SK-N-SH (cell line): ENCODE measurements around the gene NKD1. TPM values are rescaled to one million over a fixed set of nuclear protein-coding genes. Genes with fewer than 3 reads are reported as not detected.

Experiments used
- CTCF ChIA-PET: fragments of 300-600, 350-600 bp; formaldehyde crosslinking; extraction: SDS; loops from one replicate; lab custom pipeline; 2021; lab: Yijun Ruan, JAX
- POLR2A ChIA-PET: fragments of 350-600 bp; sonication (Branson Sonifier 250); formaldehyde crosslinking; extraction: SDS; loops from one replicate; lab custom pipeline; 2020; ENCODE audit warnings: antibody characterized with exemption, inconsistent platforms; lab: Yijun Ruan, JAX
- DNase-seq: peaks from one replicate; pipeline ENCODE4 v3.0.0; 2012
- H2AFZ ChIP-seq: fragments of 200-600 bp; sonication (generic); 2 replicates; pipeline ENCODE4 v1.8.1; 2016; ENCODE audit warnings: antibody characterized with exemption, mild to moderate bottlenecking, low read depth
- H3F3A ChIP-seq: fragments of 200-600 bp; sonication (generic); replicated peaks from 2 replicates; pipeline ENCODE3; 2016; ENCODE audit warnings: antibody characterized with exemption, mild to moderate bottlenecking; ENCODE audit not compliant: insufficient read depth
- H3K27ac ChIP-seq, 2 experiments: fragments of 200-500 bp in 1 of 2; fragments of 200-600 bp in 1 of 2; sonication (Bioruptor generic) in 1 of 2; sonication (generic), shearing (Covaris generic) in 1 of 2; 2 replicates each; pipeline versions ENCODE4 v1.5.1 to v1.6.1; 2014 to 2016; ENCODE audit warnings: low read depth in 2 of 2, inconsistent platforms in 1 of 2, low read length in 1 of 2, mild to moderate bottlenecking in 1 of 2, mixed read lengths in 1 of 2
- H3K27me3 ChIP-seq: fragments of 200-600 bp; sonication (generic), shearing (Covaris generic); 2 replicates; pipeline ENCODE4 v1.6.1; 2016; ENCODE audit warnings: mixed run types; ENCODE audit not compliant: insufficient read depth
- H3K36me3 ChIP-seq, 2 experiments: fragments of 200-500 bp in 1 of 2; fragments of 200-600 bp in 1 of 2; sonication (Bioruptor generic) in 1 of 2; sonication (generic) in 1 of 2; replicated peaks in 1 of 2; 2 replicates each; pipeline versions ENCODE3 to v1.5.1; 2014 to 2016; ENCODE audit warnings: low read length in 1 of 2, mild to moderate bottlenecking in 1 of 2; ENCODE audit not compliant: insufficient read depth in 2 of 2, control insufficient read depth in 1 of 2
- H3K4me1 ChIP-seq, 2 experiments: fragments of 200-500 bp in 1 of 2; fragments of 200-600 bp in 1 of 2; sonication (Bioruptor generic) in 1 of 2; sonication (generic), shearing (Covaris generic) in 1 of 2; 2 replicates each; pipeline versions ENCODE4 v1.5.1 to v1.6.1; 2014 to 2016; ENCODE audit warnings: low read depth in 1 of 2, low read length in 1 of 2, mixed run types in 1 of 2; ENCODE audit not compliant: insufficient read depth in 2 of 2, control insufficient read depth in 1 of 2
- H3K4me2 ChIP-seq: fragments of 200-600 bp; sonication (generic), shearing (Covaris generic); 2 replicates; pipeline ENCODE4 v1.6.1; 2017; ENCODE audit warnings: mixed run types
- H3K4me3 ChIP-seq, 2 experiments: fragments of 200-500 bp in 1 of 2; fragments of 200-600 bp in 1 of 2; sonication (Bioruptor generic) in 1 of 2; sonication (generic), shearing (Covaris generic) in 1 of 2; 2 replicates each; pipeline versions ENCODE4 v1.5.1 to v1.8.1; 2014 to 2016; ENCODE audit warnings: low read depth in 2 of 2, inconsistent platforms in 1 of 2, low read length in 1 of 2, mild to moderate bottlenecking in 1 of 2, mixed read lengths in 1 of 2, moderate library complexity in 1 of 2
- H3K79me2 ChIP-seq: fragments of 200-600 bp; sonication (generic); 2 replicates; pipeline ENCODE4 v1.8.1; 2017; ENCODE audit warnings: mild to moderate bottlenecking; ENCODE audit not compliant: insufficient read depth
- H3K9ac ChIP-seq: fragments of 200-600 bp; sonication (generic); 2 replicates; pipeline ENCODE4 v1.6.1; 2017; ENCODE audit warnings: mixed run types
- H3K9me2 ChIP-seq: fragments of 200-600 bp; sonication (generic); 2 replicates; pipeline ENCODE4 v1.6.1; 2017; ENCODE audit warnings: mixed run types
- H3K9me3 ChIP-seq: fragments of 200-600 bp; sonication (generic); 2 replicates; pipeline ENCODE4 v1.6.1; 2017; ENCODE audit warnings: mixed run types, mild to moderate bottlenecking, moderate library complexity
- H4K20me1 ChIP-seq: fragments of 200-600 bp; sonication (generic); 2 replicates; pipeline ENCODE4 v1.6.1; 2017; ENCODE audit warnings: mild to moderate bottlenecking, mixed run types; ENCODE audit not compliant: insufficient read depth
- EP300 ChIP-seq, 2 experiments: IDR thresholded peaks; 2 replicates each; pipeline versions ENCODE4 v1.4.0 to v1.6.1; 2012; ENCODE audit warnings: borderline replicate concordance in 1 of 2, low read depth in 1 of 2, low read length in 1 of 2
- FOSL2 ChIP-seq: IDR thresholded peaks from 2 replicates; pipeline ENCODE4 v1.4.0; 2012; ENCODE audit warnings: low read depth, mild to moderate bottlenecking, moderate library complexity, borderline replicate concordance
- GABPA ChIP-seq: IDR thresholded peaks from 2 replicates; pipeline ENCODE4 v1.4.0; 2012; ENCODE audit warnings: low read depth, mild to moderate bottlenecking
- JUND ChIP-seq: IDR thresholded peaks from 2 replicates; pipeline ENCODE4 v1.4.0; 2012
- NRF1 ChIP-seq: IDR thresholded peaks from 2 replicates; pipeline ENCODE4 v1.6.1; 2012; ENCODE audit warnings: low read depth, mild to moderate bottlenecking, low read length
- RAD21 ChIP-seq: IDR thresholded peaks from 2 replicates; pipeline ENCODE4 v1.6.1; 2012; ENCODE audit warnings: mild to moderate bottlenecking, low read length
- RCOR1 ChIP-seq: fragments of 150-350 bp; IDR thresholded peaks from 2 replicates; pipeline ENCODE4 v1.6.1; 2017; ENCODE audit warnings: antibody characterized with exemption, low read length
- RFX5 ChIP-seq: IDR thresholded peaks from 2 replicates; pipeline ENCODE4 v1.6.1; 2012; ENCODE audit warnings: mild to moderate bottlenecking, improper control_type of control experiment, low read length
- TAF1 ChIP-seq: IDR thresholded peaks from 2 replicates; pipeline ENCODE4 v1.6.1; 2012; ENCODE audit warnings: low read depth, mild to moderate bottlenecking, low read length, moderate library complexity, borderline replicate concordance
- TEAD4 ChIP-seq: IDR thresholded peaks from 2 replicates; pipeline ENCODE4 v1.4.0; 2012; ENCODE audit warnings: mild to moderate bottlenecking, borderline replicate concordance; ENCODE audit not compliant: insufficient read depth
- ZBTB33 ChIP-seq: IDR thresholded peaks from 2 replicates; pipeline ENCODE4 v1.4.0; 2012; ENCODE audit warnings: low read depth, borderline replicate concordance
- WGBS: methylation state at CpG from one replicate; pipeline ENCODE4 v1.1.6; 2017; ENCODE audit warnings: low lambda C conversion rate; 5-methylcytosine and 5-hydroxymethylcytosine counted together
- polyA plus RNA-seq, 3 experiments: library from polyadenylated mRNA; depleted of rRNA; stranded (reverse); fragments of >200 nt; gene quantifications; 2 replicates each; pipeline ENCODE4 v1.2.3, GENCODE V29; 2012
- TF ChIP-seq, protein P1 (sequence below): IDR thresholded peaks from 2 replicates; pipeline ENCODE4 v1.4.0; 2012; ENCODE audit warnings: low read depth, borderline replicate concordance

The NKD1 gene
- polyA plus RNA-seq, 1 of the 3 experiments (the other 2 are of a cell fraction), result 0.02 TPM

DNA sequence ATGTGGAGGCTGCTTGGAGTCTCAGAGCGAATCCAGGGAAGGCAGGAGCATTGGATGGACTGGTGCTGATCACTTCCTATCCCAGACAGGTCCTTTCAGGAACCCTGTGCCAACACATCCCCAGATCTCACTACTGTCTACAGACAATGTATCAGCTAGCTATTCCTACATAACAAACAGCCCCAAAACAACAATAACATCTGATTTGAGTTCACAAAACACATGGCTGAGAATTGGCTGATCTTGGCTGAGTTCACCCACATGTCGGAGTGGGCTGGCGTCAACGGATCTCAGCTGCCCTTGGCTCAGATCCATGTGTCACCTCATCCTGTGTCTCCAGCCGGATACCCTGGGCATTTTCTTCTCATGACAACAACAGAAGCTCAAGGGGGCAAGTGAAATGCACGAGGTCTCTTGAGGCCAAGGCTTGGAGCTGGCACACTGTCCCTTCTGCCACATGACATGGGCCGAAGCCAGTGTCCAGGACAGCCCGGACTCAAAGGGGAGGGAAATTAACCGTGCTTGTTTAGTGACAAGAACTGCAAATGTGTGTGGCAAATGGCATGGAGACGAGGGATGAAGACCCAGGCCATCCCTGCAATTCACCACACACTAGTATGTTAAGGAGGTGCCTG, 114.2 kb downstream of the NKD1 start:
- no peaks in the 10 kb centered on the region for H4K20me1 ChIP-seq
- no peaks in the 10 kb centered on the region for H3K79me2 ChIP-seq
- H3K36me3 ChIP-seq, result no peaks in the 10 kb centered on the region
- H3K4me1 ChIP-seq, result no peaks in the 10 kb centered on the region; a peak in 1 of 4 replicates
- WGBS, result 62% methylated on average over 10 of the region's 10 CpGs
- H3K27me3 ChIP-seq, result no peaks in the 10 kb centered on the region
- ChIA-PET CTCF (interaction anchor here (0.7 to 16.3 kb wide), 8 partner anchors 9 to 307 kb away, joined by 3 to 326 read pairs (median 4); partner anchors contain the start of gene BRD7), POLR2A (interaction anchor here (0.6 kb wide), 1 partner anchor 23 kb away, joined by 3 read pairs; no protein-coding TSS in a partner anchor)
- H2AFZ ChIP-seq, result no peak overlapping the region
- H3K4me2 ChIP-seq, result no peak overlapping the region
- TF ChIP-seq RAD21 (no peak), FOSL2 (no peak)
- TF ChIP-seq, all 33 proteins: peak for 0
- Histone ChIP-seq H3K4me3 (no peak overlapping the region), H3K9me3 (no peaks in the 10 kb centered on the region), H3K9me2 (no peaks in the 10 kb centered on the region), H3K9ac (no peak overlapping the region), H3K27ac (no peak overlapping the region), H3F3A (no peaks in the 10 kb centered on the region)
- DNase-seq, result no peak

DNA sequence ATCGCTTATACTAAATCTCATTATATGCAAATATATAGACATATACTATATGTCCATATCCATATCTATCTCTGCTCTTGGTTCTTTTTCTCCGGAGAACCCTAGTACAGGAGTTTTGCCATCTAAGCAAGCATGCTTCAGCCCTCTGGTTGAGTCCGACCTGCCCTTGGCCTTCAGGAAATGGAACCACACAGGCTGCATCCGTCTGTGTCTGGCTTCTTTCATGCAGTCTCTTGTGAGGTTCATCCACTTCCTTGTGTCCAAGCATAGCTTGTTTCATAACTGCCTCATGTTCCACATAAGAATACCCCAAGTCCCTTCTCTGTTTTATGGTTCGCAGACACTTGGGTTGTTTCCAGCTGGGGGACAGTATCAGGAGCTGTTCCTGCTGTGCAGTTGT, 116.1 kb downstream of the NKD1 start:
- WGBS, result 87% methylated on average over 5 of the region's 5 CpGs
- H3K4me1 ChIP-seq, result no peaks in the 10 kb centered on the region; a peak in 1 of 4 replicates
- H3K9me2 ChIP-seq, result no peaks in the 10 kb centered on the region
- no peaks in the 10 kb centered on the region for H3K27me3 ChIP-seq
- H2AFZ ChIP-seq, result no peak overlapping the region
- H4K20me1 ChIP-seq, result no peaks in the 10 kb centered on the region
- H3K79me2 ChIP-seq, result no peaks in the 10 kb centered on the region
- no peak overlapping the region for H3K9ac ChIP-seq
- no peaks in the 10 kb centered on the region for H3K36me3 ChIP-seq
- H3K9me3 ChIP-seq, result no peaks in the 10 kb centered on the region
- ChIA-PET CTCF (interaction anchor here (0.9 to 16.3 kb wide), 21 partner anchors 11 to 639 kb away, joined by 3 to 326 read pairs (median 9); partner anchors contain the start of genes BRD7, CNEP1R1, NKD1 and SNX20), POLR2A (no interaction called here)
- H3K4me3 ChIP-seq, result no peak overlapping the region
- H3K27ac ChIP-seq, result no peak overlapping the region
- DNase-seq, result no peak
- no peak overlapping the region for H3K4me2 ChIP-seq
- no peaks in the 10 kb centered on the region for H3F3A ChIP-seq
- TF ChIP-seq NRF1, result no peak
- TF ChIP-seq GABPA, result no peak
- TF ChIP-seq, protein P1, sequence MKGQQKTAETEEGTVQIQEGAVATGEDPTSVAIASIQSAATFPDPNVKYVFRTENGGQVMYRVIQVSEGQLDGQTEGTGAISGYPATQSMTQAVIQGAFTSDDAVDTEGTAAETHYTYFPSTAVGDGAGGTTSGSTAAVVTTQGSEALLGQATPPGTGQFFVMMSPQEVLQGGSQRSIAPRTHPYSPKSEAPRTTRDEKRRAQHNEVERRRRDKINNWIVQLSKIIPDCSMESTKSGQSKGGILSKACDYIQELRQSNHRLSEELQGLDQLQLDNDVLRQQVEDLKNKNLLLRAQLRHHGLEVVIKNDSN, result no peak
- TF ChIP-seq JUND, result no peak
- no peak for TF ChIP-seq TEAD4
- no peak for TF ChIP-seq EP300 (IDR thresholded peaks at IDR 0.05; ENCODE audit: borderline replicate concordance in 1 of 2, low read depth in 1 of 2, low read length in 1 of 2)
- no peak for TF ChIP-seq ZBTB33
- no peak for TF ChIP-seq RFX5
- no peak for TF ChIP-seq RCOR1
- no peak for TF ChIP-seq RAD21
- TF ChIP-seq TAF1, result no peak
